Parathyroid adenoma (tissue), 2 donors: Measurements from ENCODE around the gene ZNF362.
"Not testable (repeated sequence)": the region's sequence is repeated elsewhere in the genome, so short reads cannot be mapped to it uniquely, and the experiment has no call there.

Source experiments
- H2AFZ ChIP-seq: fragments of 300-600 bp; sonication (generic); one replicate; pipeline ENCODE4 v1.7.0; 2017; ENCODE audit warnings: antibody characterized with exemption, mild to moderate bottlenecking
- H3K27ac ChIP-seq: fragments of 300-600 bp; sonication (generic); one replicate; pipeline ENCODE4 v1.7.0; 2017
- H3K27me3 ChIP-seq: fragments of 300-600 bp; sonication (generic); one replicate; pipeline ENCODE4 v1.7.0; 2017; ENCODE audit warnings: low read length; ENCODE audit not compliant: control insufficient read depth, insufficient read depth
- H3K36me3 ChIP-seq: fragments of 300-600 bp; sonication (generic); one replicate; pipeline ENCODE4 v1.7.0; 2017; ENCODE audit warnings: low read length; ENCODE audit not compliant: control insufficient read depth, insufficient read depth
- H3K4me1 ChIP-seq: fragments of 300-600 bp; sonication (generic); one replicate; pipeline ENCODE4 v1.7.0; 2017; ENCODE audit warnings: control low read depth
- H3K4me2 ChIP-seq: fragments of 300-600 bp; sonication (generic); one replicate; pipeline ENCODE4 v1.7.0; 2017; ENCODE audit warnings: low read length
- H3K4me3 ChIP-seq: fragments of 300-600 bp; sonication (generic); one replicate; pipeline ENCODE4 v1.7.0; 2017; ENCODE audit warnings: low read depth, low read length
- H3K79me2 ChIP-seq: fragments of 300-600 bp; sonication (generic); one replicate; pipeline ENCODE4 v1.7.0; 2017; ENCODE audit warnings: control low read depth
- H3K9ac ChIP-seq: fragments of 300-600 bp; sonication (generic); one replicate; pipeline ENCODE4 v1.7.0; 2017; ENCODE audit warnings: mild to moderate bottlenecking
- H3K9me3 ChIP-seq: fragments of 300-600 bp; sonication (generic); one replicate; pipeline ENCODE4 v1.7.0; 2017; ENCODE audit warnings: low read length; ENCODE audit not compliant: control insufficient read depth
- TF ChIP-seq, protein P1 (sequence below): fragments of 300-600 bp; sonication (generic); IDR thresholded peaks from one replicate; pipeline ENCODE4 v1.7.0; 2017; ENCODE audit warnings: antibody characterized with exemption, mild to moderate bottlenecking
- donor health status: primary hyperparathyroidism.

The ZNF362 gene

DNA sequence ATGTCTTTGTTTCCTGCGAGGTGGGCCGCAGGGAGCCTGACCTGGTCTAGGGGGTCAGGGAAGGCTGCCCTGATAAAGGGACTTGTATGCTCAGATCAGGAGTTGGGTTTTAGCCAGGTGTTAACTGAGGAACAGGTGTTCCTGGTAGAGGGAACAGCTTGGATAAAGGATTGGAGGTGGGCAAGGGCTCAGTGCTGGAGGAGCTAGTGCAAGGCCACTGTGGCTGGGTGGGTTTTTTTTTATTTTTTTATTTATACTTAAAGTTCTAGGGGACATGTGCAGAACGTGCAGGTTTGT lies 33.5 kb downstream of the ZNF362 start:
- Histone ChIP-seq H3K79me2 (no peaks in the 10 kb centered on the region), H2AFZ (no peak overlapping the region), H3K9ac (no peak overlapping the region), H3K9me3 (no peaks in the 10 kb centered on the region), H3K36me3 (no peaks in the 10 kb centered on the region), H3K4me3 (no peak overlapping the region), H3K4me1 (no peaks in the 10 kb centered on the region), H3K27me3 (no peaks in the 10 kb centered on the region), H3K4me2 (no peak overlapping the region), H3K27ac (no peak overlapping the region)
- TF ChIP-seq, protein P1, sequence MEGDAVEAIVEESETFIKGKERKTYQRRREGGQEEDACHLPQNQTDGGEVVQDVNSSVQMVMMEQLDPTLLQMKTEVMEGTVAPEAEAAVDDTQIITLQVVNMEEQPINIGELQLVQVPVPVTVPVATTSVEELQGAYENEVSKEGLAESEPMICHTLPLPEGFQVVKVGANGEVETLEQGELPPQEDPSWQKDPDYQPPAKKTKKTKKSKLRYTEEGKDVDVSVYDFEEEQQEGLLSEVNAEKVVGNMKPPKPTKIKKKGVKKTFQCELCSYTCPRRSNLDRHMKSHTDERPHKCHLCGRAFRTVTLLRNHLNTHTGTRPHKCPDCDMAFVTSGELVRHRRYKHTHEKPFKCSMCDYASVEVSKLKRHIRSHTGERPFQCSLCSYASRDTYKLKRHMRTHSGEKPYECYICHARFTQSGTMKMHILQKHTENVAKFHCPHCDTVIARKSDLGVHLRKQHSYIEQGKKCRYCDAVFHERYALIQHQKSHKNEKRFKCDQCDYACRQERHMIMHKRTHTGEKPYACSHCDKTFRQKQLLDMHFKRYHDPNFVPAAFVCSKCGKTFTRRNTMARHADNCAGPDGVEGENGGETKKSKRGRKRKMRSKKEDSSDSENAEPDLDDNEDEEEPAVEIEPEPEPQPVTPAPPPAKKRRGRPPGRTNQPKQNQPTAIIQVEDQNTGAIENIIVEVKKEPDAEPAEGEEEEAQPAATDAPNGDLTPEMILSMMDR: no peak

DNA sequence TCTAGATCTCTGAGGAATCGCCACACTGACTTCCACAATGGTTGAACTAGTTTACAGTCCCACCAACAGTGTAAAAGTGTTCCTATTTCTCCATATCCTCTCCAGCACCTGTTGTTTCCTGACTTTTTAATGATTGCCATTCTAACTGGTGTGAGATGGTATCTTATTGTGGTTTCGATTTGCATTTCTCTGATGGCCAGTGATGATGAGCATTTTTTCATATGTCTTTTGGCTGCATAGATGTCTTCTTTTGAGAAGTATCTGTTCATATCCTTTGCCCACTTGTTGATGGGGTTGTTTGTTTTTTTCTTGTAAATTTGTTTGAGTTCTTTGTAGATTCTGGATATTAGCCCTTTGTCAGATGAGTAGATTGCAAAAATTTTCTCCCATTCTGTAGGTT lies 34.3 kb downstream of the ZNF362 start:
- H2AFZ ChIP-seq, H3K27me3 ChIP-seq, H3K4me1 ChIP-seq, H3K9ac ChIP-seq, H3K9me3 ChIP-seq, H3K36me3 ChIP-seq, H3K4me3 ChIP-seq, H3K4me2 ChIP-seq, H3K79me2 ChIP-seq, H3K27ac ChIP-seq: not testable (repeated sequence)

DNA sequence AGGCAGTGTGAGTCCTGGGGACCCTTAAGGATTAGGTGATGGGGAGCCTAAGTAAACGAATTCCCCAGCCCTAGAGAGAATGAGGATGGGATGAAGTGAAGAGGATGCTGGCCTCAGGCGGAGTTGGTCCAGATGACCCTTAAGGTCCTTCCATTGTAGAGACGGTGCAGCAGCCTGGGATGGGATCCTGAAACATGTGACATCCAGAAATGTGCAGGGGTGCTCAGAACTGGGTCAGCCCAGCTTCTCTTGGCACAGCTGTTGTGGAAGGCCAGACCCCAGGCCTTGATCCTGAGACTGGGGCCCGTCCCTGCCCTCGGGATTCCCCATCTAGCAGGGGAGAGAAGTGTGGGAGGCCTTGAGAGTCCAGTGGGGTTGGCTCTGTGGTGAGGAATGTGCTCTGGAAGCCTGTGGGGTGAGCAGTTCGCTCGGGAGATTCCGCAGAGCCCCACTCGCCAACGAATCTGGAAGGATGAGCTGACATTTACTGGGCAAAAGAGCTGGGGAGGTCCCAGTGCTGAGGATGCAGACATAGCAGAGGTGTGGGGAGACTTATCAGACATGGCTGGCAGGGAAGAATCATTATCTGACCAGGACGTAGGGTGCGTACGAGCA lies 36.5 kb downstream of the ZNF362 start:
- Histone ChIP-seq H3K27me3 (no peaks in the 10 kb centered on the region), H3K4me3 (no peak overlapping the region), H3K79me2 (no peaks in the 10 kb centered on the region), H3K4me1 (no peaks in the 10 kb centered on the region), H3K36me3 (no peaks in the 10 kb centered on the region), H3K9ac (no peak overlapping the region), H3K9me3 (no peaks in the 10 kb centered on the region), H3K4me2 (no peak overlapping the region), H2AFZ (no peak overlapping the region), H3K27ac (no peak overlapping the region)
- TF ChIP-seq, protein P1: no peak

DNA sequence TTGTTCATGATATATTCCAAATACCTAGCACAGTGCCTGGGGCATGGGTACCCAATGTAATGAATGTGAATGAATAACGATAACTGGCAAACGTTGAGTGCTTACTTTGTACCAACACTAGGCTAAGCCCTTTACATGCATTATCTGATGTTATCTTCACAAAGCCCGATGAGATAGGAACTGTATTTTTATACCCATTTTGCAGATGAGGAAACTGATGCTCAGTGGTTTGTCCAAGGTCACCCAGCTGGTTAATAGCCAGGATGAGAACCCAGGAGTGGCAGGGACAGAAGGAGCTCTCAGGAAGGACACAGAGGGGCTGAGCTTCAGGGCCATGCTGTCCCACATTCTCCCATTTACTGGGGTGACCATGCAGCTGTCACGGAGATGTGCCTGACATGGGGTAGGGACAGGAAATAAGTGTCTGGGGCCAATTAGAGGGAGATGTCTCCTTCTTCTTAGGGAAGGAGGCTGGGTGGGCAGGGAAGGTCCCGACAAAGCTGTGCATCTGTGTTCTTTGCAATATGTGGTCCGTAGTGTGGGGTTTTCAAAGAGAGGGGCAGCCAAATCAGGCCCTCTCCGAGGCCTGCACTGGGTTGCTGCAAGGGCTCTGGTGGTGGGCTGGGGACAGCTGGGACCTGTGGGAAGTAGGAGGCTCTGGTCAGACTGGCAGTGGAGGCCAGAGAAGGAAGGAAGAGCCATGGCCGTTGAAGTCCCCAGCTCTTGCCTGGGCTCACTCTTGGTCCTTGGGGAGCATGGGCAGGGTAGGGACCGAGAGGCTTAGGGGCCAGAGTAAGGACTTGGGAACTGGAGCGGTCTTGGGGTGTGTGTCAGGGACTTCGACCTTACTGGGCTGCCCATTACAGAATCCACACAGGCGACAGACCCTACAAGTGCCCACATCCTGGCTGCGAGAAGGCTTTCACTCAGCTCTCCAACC lies 38.0 kb downstream of the ZNF362 start:
- Histone ChIP-seq H2AFZ (no peak overlapping the region), H3K79me2 (no peaks in the 10 kb centered on the region), H3K4me2 (no peak overlapping the region), H3K27ac (no peak overlapping the region), H3K9ac (no peak overlapping the region), H3K9me3 (no peaks in the 10 kb centered on the region), H3K4me3 (no peak overlapping the region), H3K4me1 (no peaks in the 10 kb centered on the region), H3K36me3 (no peaks in the 10 kb centered on the region), H3K27me3 (no peaks in the 10 kb centered on the region)
- TF ChIP-seq, protein P1: no peak

DNA sequence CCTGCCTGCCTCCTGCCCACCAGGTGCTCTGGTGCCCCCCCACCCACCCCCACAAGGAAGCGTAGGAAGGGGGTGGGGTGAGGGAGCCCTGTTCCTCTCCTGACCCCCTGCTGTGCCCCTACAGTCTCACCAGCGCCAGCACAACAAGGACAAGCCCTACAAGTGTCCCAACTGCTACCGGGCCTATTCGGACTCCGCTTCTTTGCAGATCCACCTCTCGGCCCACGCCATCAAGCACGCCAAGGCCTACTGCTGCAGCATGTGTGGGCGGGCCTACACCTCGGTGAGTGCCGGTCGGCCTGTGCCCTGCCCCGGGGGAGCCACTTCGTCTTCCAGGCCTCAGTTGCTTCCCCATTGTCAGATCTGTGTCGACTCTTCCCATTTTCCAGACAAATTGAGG lies 38.7 kb downstream of the ZNF362 start:
- no peak overlapping the region for H3K9ac ChIP-seq
- no peaks in the 10 kb centered on the region for H3K36me3 ChIP-seq
- H3K27ac ChIP-seq: no peak overlapping the region

More for the DNA sequence above, 38.7 kb downstream of the ZNF362 start:
- Histone ChIP-seq H3K4me1 (no peaks in the 10 kb centered on the region), H3K4me2 (no peak overlapping the region), H3K79me2 (no peaks in the 10 kb centered on the region), H3K9me3 (no peaks in the 10 kb centered on the region), H3K27me3 (no peaks in the 10 kb centered on the region), H2AFZ (no peak overlapping the region), H3K4me3 (no peak overlapping the region)
- TF ChIP-seq, protein P1: no peak
